Raji (cell line): ENCODE measurements around the gene MBD6.
A peak's percentile ranks its signal among the peaks of the same experiment; 100 is the strongest.

Experiments
- POLR2A ChIP-seq: IDR thresholded peaks from 2 replicates; pipeline ENCODE4 v1.6.1; 2011; ENCODE audit warnings: low read depth, low read length, control low read depth; ENCODE audit not compliant: insufficient read depth

MBD6 gene

DNA sequence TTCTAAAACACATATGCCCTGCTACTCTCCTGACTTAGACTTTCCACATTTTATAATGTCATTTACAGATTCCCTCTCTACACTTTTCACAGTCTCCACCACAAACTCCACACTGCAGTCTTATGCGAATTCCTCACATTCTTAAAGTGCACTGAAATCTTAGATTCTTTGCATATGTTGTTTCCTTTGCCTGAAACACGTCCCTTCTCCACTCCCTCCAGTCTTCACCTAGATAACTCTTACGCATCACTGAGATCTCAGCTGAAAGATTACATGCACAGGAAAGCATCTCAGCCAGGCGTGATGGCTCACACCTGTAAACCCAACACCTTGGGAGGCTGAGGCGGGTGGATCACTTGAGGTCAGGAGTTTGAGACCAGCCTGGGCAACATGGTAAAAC, 39.2 kb upstream of the MBD6 start:
- TF ChIP-seq POLR2A = no peak

DNA sequence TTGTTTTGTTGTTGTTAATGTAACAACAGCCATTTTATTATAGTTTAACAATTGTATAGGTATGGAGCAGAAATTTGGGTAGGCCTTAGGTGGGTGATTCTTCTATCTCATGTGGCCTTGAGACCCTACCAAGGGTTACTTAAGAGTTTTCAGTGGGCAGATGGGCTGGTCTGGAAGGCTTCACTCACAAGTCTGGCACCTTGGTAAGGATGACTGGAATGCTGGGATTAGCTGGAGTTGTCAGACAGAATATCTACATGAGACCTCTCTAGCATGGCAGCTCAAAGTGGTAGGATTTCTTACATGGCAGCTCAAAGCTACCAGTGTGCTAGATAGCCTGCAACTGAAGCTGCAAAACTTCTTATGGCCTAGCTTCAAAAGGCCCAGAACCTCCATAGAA, 36.9 kb upstream of the MBD6 start:
- TF ChIP-seq POLR2A = no peak

DNA sequence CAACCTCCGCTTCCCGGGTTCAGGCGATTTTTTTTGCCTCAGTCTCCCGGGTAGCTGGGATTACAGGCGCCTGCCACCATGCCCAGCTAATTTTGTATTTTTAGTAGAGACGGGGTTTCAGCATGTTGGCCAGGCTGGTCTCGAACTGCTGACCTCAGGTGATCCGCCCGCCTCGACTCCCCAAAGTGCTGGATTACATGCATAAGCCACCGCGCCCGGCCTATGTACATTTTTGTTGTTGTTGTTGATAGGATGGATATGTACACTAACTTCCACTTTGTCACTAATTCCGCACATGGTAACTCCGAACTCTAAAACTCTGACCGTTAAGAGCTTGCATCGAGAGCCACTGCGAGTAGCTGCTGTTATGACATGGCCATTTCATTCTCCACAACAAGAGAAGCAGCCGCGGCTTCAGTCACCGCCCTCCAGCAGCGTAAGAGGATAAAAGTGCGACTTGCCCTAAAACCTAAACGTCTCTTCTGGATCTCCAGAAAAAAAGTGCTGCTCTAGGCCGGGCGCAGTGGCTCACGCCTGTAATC, 35.5 kb upstream of the MBD6 start:
- TF ChIP-seq POLR2A = no peak

DNA sequence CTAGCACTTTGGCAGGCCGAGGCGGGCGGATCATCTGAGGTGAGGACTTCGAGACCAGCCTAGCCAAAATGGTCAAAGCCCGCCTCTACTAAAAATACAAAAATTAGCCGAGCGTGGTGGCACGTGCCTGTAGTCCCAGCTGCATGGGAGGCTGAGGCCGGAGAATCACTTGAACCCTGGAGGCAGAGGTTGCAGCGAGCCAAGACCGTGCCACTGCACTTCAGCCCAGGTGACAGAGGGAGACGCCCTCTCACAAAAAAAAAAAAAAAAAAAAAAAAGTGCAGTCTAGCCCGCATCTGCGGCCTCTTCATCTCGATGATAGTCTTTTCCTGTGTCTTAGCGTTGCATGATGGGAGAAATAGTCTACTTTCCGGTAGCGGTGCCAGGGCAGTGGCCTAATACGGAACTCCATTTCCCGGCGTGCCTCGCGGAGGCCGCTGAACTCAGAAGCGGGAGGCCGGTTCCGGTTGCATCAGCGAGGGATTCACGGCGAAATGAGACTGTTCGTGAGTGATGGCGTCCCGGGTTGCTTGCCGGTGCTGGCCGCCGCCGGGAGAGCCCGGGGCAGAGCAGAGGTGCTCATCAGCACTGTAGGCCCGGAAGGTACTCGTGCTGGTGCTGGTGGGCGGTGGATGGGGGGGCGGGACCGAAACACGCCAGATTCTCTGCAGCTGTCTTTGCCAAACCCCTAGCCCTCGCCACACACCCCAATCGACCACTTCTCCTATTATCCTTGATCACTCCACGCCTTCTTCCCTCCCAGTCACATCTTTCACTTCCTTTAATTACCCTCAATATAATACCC, 34.8 kb upstream of the MBD6 start, which contains the start of gene MARS1:
TSS of gene MARS1 (plus strand) at position 472 of the 805 bp plus-strand sequence. CDS start at position 495, 23 bp downstream.
- peak; percentile 86 for TF ChIP-seq POLR2A

DNA sequence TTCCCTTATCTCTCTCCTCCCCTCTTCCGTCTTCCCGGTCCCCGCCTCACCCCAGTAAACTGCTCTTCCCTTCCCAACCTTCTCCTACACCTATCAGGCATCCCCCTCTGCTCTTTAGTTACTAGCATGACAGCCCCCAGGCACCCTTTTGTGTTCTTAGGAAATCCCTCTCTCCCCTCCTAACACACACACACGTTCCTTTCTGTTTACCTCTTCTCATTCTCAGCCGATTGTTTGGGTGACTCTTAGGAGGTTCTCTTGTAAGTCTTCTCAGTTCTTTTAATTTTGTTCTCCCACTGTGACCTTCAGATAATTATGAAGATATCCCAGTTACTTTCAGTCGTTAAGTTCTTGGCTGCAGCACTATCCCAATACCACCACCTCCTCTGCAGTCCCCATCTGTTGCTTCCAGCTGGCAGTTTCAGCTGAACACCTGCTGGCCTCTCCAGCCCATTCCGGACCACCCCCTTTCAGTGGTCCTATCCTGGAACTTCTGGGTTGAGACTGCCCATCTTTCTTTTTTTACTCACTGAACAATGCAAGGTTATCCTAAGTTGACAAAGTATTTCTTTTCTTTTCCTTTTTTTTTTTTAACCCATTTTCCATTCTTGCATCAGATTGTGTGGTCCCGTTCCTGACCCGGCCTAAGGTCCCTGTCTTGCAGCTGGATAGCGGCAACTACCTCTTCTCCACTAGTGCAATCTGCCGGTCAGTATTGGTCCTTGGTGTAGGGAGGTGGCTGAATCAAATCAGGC, 34.0 kb upstream of the MBD6 start:
- TF ChIP-seq POLR2A = no peak

DNA sequence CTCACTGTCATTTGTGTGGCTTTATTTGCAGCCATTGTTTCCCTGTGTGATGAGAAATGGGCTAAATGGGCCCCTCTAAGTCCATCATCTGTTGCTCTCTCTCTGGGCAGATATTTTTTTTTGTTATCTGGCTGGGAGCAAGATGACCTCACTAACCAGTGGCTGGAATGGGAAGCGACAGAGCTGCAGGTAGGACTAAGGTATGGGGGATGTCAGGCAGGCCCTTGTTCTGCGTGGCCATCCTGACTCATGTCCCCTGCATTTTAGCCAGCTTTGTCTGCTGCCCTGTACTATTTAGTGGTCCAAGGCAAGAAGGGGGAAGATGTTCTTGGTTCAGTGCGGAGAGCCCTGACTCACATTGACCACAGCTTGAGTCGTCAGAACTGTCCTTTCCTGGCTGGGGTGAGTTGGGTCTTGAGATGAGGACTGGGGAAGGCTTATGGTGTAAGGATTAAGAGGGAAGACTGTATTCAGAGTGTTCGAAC, 33.4 kb upstream of the MBD6 start:
- TF ChIP-seq POLR2A = no peak

DNA sequence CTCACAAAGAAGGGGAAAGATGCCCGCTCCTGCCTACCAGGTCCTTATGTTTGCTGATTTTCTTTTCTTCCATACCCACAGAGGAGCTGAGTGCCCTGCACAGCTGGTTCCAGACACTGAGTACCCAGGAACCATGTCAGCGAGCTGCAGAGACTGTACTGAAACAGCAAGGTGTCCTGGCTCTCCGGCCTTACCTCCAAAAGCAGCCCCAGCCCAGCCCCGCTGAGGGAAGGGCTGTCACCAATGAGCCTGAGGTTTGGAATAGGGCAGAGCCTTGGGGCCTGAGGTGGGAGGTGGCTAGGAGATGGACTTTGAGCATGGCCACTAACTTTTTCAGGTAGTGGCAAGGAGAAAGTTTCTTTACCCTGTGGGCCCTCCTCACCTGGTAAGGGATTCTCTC, 32.5 kb upstream of the MBD6 start:
- no peak for TF ChIP-seq POLR2A

DNA sequence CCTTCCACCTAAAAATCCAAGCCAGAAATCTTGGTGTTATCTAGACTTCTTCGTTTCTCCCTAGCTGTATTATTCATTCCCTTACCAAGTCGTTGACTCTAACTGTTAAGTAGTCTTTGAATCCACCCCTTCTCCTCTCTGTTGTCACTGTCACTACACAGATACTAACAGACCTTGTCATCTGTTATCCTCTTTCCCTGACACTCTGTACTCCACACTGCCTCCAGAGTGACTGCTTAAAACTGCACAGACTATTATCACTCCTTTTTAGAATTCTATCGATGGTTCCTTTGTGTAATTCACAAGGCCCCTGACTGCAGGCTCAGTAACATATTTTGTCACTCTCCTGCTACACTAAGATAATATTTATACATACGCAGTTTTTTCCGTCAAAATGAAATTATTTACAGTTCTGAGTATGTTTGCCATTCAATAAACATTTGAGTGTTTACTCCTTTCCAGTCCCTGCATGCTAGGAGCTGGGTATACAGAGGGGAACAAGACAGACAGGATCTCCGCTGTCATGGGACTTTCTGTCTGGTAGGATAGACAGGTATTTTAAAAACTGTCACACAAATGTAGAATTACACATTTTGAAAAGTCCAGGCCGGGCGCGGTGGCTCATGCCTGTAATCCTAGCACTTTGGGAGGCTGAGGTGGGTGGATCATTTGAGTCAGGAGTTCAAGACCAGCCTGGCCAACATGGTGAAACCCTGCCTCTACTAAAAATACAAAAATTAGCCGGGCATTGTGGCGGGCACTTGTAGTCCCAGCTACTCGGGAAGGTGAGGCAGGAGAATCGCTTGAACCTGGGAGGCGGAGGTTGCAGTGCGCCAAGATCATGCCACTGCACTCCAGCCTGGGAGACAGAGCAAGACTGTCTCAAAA, 31.0 kb upstream of the MBD6 start:
- TF ChIP-seq POLR2A = no peak

DNA sequence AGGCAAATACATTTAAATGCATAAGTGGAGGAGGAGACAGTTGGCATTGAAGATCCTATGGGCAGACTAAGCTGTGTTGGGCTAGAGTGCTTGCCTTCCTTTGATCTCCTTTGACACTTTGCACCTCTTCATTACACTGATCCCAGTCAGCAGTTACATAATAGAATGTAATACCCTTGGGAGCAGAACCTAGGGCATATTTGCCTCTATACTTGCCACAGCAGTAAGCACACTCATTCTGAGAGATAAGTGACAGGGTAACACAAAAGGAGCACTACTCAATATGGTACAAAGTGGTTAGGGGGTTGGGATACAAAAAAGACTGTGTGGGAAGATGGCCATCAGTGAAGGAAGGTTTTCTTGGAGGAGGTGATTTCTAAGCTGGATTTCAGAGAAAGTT, 25.8 kb upstream of the MBD6 start:
- TF ChIP-seq POLR2A = no peak

DNA sequence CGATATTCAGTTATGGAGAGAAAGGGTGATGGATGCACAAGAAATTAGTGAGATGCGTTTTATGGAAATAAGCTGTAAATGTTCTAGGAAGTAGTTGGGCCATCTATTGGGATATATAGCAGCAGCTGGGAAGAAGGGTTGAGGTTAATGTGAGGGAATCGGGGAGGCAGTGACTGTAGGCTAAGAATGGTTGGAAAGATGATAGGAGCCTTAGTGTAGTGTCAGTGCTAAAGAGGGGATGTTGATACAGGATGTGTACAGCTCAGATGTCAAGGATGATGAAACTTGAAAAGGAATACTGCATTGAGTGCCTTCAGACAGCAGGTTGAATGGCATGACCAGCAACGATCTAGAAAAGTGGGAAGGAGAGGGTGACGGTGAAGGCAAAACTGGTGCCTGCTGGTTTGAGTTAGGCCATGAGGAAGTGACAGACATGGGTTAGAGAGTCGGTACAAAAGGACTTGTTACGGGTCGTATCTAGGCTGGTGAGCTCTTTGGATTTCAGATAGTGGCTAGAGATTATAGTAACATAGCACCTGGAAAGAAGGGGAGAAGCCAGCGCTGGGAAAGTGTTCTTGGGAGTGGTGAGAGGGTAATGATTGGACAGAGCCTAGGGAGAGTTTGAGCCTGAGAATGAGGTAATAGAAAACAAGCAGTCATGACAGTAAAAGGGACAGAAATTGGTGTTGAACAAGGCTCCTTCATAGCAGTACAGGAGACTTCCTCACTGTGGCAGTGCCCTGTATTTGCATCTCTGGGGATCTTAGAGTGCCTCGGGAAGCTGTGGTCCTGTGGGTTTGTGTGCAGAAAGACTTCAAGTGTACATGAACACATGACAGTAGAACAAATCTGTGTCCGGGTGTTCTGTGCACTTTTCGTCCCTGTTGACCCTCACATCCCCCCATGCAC, 25.1 kb upstream of the MBD6 start:
- no peak for TF ChIP-seq POLR2A

DNA sequence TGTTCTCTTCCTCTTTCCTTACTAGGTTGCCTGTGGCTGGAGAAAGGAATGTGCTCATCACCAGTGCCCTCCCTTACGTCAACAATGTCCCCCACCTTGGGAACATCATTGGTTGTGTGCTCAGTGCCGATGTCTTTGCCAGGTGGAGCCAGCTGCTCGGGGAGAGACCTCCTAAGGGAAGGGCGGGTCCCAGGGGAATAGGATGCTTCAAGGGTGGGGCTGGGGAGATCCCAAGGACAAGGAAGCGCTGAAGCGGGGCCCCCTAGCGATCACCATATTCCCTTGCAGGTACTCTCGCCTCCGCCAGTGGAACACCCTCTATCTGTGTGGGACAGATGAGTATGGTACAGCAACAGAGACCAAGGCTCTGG, 24.5 kb upstream of the MBD6 start:
- no peak for TF ChIP-seq POLR2A

DNA sequence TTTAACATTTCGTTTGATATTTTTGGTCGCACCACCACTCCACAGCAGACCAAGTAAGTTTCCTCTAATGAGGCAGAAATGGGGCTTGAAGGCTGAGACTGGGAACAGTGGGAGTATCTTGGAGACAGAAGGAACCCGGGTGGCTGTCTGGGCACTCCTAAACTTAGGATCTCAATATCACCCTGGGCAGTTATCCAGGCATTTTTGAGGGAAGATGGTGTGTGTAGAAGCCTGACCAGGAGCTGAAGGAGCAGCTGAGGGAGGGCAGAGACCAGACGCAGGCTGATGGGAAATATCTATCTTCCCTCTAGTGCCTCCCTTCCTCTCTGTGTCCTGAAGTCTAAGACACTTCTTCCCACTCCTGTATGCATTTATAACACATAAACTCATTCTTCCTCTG, 24.1 kb upstream of the MBD6 start:
- TF ChIP-seq POLR2A = no peak

DNA sequence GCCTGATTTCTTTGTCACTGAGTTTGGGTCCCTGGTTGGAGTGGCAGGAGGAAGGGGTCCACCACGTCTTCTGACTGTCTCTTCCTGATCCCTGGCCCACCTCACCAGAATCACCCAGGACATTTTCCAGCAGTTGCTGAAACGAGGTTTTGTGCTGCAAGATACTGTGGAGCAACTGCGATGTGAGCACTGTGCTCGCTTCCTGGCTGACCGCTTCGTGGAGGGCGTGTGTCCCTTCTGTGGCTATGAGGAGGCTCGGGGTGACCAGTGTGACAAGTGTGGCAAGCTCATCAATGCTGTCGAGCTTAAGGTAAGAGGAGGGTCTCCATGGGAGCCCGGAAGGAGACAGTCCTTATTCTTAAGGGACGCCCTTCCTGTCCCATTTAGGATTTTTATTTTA, 22.4 kb upstream of the MBD6 start:
- TF ChIP-seq POLR2A = no peak

DNA sequence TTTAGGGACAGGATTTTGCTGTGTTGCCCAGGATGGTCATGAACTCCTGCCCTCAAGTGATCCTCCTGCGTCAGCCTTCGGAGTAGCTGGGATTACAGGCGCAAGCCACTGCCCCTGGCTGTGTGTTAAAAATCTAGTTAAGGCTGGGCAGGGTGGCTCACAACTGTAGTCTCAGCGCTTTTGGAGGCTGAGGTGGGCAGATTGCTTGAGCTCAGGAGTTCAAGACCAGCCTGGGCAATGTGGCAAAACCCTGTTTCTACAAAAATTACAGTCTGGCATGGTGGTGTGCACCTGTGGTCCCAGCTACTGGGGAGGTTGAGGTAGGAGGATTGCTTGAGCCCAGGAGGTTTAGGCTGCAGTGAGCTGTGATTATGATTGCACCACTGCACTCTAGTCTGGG, 11.5 kb upstream of the MBD6 start:
- TF ChIP-seq POLR2A = no peak
